Stimulated activated CD4-positive, alpha-beta T cell treated with anti-CD3 and anti-CD28 coated beads, Interleukin-15, amount 100 ng/mL, for 1 hour (primary cell): Measurements from ENCODE around the gene PRKCQ.
"Not testable (repeated sequence)": the region's sequence is repeated elsewhere in the genome, so short reads cannot be mapped to it uniquely, and the experiment has no call there.

ENCODE experiments used
- DNase-seq, 2 donors: peaks; one replicate each; pipeline ENCODE4 v3.0.0-alpha.2; 2020; ENCODE audit warnings: low read depth in 1 of 2, low spot score in 1 of 2

Gene PRKCQ

DNA sequence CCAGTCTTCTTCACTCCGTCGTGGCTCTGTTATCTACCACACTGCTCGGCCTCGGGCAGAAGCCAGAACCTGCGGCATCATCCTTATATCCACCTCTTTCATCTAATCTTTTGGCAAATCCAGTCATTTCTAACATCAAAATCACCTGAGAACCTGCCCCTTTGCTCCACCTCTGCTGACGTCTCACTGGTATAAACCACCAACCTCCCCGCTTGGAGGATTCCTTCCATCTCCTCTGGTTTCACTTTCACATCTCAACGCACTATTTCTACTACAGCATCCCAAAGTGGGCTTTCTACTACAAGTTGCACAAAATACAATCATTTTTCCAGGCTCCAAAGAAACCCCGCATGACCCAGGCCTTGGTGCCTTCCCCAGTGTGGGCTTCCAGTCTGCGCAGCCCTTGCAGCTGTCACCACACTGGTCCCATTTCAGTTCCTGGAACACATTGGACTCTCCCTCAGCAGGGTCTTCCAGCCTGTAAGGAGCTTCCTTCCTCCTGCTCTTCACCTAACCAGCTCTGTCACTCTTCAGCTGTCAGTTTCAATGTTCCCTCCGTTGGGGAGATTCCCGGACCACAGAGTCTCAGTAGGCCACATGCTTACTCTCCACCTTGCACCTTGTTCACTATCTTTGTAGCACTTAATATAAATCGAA lies 85.0 kb downstream of the PRKCQ start:
- no peak for DNase-seq

DNA sequence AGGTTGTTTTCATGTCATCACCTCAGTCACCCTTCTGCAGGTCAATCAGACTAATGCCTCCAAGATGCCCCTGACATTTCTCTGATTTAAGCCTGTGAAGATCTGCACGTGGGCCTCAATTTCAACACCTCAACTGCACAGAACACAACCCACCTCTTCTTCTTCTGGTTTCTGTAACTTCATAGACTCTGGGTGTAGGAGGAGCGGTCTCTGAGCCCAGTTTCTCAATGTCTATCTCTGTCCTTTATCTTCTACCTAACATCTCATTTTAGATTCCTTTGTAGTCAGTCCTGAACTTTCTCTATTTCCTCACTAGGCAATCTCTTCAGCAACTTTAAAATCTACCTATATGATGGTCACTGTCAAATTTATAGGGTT lies 85.6 kb downstream of the PRKCQ start:
- no peak for DNase-seq

DNA sequence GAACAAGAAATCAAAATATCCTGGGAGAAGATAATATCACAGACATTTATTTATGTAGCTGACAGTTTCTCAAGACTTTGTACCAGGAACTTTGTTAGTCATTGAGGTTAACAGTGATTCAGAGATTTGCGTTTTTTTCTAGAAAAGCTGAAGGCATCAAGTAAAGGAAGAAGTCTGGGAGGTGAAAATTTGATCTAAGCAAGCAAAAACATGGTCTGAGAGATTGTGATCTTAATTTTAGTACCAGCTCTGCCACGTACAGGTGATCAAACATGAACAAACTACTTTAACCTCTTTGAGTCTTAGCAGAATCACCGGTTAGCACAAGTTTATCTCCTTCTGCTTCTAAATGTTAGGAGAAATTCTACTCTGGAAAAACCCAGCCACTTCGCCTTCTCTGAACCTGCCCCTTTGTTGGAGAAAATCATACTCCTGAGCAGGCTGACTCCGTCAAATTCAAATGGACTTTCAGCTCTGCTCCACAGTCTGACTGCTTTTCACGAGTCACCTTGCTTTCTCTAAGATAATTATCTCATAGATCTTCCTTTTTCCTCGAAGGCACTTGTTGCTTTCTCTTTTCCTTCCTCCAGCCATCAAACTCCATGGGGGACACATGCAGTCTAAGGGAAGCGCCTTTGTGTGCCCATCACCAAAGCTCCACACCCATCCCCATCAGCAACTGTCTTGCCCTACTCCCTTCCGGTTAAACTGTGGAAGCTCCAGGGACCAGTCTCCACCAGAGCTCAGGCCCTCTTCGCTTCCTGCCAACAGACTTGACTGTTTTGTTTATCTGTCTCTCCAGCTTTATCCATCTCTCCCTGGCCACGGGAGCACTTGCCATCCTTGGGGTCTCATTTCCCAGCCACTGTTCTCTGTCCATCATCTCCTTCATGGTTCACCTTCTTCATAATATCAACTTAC lies 86.3 kb downstream of the PRKCQ start:
- no peak for DNase-seq

DNA sequence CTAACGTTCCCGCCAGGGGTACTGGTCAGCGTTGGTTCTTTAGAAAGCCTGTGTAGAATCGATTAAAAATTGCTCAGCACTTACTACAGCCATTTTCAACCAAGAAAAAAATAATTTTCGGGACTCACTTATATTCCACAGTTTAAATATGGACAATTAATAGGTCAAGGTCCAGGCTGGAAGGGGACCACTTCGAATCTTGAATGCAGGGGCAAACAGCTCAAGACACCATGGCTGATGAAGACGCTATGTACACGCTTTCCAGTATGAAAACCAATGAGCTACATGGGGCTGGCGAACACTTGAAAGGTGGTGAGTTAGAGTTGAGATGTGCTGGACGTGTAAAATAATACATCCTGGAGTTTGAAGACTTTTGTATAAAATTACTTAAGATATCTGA lies 87.2 kb downstream of the PRKCQ start:
- no peak for DNase-seq

DNA sequence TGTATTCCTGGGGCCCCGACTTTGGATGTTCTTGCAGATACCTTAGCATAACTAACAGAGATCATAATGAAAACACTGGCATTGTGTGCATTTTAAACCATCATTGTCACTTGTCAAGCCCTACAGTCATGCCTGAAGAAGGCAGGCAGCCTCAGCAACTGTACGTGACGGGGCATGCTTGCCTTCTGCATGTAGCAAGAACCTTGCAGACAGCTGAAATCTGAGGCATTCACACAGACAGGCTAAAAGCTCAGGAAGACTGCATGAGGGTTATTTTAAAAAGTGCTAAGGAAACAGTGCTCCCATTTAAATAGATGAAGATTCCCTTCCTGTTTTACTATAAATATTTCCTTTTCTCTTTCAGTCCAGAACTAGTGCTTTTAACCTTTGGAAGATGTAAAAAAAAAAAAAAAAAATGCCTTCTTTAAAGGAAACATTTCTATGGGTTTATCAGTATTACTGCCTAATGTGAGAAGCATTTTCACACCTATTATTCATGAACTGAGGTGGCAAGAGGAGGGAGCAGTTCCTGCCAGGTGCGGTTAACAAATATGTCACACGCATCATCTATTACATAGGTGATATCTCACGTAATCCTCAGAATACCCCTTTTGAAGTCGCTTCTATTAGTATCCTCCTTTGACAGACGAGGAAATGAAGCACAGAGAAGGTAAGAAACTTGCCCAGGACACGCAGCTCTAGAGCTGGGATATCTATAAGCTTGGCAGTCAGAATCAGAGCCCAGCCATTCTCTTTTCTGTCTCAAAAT lies 88.1 kb downstream of the PRKCQ start:
- no peak for DNase-seq

DNA sequence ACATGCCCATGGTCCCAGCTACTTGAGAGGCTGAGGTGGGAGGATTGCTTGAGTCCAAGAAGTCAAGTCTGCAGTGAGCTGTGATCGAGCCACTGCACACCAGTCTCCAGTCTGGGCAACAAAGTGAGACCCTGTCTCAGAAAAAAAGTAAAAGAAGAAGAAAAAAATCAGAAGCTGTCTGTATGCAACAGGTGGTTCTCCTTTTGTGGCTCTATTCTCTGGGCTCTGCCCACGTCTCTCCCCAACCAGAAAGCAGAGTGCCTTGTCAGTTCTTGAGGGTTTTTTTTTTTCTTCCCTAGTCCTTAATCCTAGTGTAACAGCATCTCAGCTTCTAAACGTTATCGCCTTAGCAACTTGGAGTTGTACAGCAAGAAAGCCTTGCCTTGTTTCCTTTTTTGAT lies 89.5 kb downstream of the PRKCQ start:
- no peak for DNase-seq

DNA sequence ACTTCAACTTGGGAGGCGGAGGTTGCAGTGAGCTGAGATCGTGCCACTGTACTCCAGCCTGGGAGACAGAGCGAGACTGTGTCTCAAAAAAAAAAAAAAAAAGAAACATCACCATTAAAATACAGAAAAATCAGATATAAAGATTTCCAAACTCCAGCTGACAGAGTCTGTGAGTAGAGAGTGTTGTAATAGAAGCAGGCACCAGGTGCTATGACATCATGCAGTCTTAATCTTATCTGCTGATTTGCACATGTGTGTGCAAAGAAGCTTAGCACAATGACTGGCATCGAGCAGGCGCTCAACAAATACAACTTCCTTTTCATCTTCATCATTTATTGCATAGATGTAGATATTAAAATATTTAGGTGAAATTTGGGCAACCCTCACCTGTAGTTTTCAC lies 92.2 kb downstream of the PRKCQ start:
- DNase-seq = no peak

DNA sequence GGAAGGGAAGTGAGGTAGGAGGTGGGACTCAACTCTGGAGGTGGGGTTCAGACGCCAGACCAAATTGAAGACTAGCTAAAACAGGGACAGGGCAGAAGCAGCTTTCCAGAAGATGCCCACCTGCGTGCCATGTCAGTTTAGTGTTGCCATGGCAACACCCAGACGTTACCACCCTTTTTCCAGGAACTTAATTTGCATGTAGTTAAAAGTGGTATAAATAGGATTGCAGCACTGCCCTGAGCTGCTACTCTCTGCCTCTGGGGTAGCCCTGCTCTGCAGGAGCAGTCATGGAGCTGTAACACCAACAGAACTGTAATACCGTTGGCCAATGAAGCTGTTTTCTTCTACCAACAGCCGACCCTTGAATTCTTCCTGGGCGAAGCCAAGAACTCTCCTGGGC lies 93.8 kb downstream of the PRKCQ start:
- no peak for DNase-seq

DNA sequence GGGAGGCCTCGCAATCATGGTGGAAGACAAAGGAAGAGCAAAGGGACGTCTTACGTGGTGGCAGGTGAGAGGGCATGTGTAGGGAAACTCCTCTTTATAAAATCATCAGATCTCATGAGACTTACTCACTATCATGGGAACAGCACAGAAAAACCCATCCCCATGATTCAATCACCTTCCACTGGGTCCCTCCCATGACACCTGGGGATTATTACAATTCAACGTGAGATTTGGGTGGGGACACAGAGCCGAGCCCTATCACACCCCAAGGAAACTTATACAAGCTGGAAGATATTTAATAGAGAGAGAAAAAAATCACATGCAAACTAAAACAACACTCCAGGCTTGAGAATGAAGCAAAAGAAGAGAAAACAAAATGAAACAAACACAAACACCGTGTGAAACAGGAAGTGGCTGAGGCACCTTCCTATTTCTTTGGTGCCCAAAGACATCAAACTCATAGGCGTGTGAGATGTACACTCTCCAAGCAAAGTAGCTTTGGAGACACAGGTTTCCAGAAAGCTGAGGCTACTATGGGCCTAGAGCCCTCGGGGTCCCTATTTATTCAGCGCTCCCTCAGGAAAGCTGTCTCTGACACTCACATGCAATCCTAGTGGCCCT lies 97.2 kb downstream of the PRKCQ start:
- no peak for DNase-seq

DNA sequence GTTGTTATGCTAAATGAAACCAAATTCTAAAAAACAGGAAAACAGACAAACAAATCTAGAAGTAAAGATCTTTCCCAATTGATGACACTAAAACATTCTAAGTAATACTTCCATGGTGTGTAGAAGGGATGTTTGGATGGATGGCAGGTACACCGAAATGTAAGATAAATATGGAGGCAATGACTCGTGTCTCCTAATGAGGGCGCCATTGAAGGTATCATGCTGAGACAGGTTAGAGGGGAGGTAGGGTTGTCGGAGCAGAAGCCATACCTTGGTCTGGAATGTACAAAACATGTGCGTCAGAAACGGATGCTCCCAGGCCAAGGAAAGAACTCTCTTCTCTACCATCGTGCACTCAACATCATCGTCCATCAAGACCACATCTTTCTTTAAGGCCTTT lies 101.4 kb downstream of the PRKCQ start:
- DNase-seq = no peak

DNA sequence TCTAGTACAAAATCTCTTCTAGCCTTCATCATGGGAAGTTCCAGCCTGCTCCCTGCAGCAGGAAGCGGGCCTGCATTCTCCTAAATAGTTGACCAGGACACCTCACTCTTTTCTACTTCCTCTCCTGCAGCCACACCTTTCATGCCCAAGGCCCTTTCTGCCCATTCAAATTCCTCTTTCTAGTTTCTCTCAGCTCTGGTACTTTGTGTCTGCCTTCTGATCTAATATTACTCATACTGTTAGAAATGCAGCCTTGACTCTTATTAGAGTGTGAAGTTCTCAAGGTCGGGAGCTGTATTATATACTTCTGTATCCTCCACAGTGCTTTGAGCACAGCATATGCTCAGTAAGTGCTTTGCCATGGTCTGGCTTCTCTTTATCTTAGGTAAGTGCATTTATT lies 103.1 kb downstream of the PRKCQ start:
- no peak for DNase-seq

DNA sequence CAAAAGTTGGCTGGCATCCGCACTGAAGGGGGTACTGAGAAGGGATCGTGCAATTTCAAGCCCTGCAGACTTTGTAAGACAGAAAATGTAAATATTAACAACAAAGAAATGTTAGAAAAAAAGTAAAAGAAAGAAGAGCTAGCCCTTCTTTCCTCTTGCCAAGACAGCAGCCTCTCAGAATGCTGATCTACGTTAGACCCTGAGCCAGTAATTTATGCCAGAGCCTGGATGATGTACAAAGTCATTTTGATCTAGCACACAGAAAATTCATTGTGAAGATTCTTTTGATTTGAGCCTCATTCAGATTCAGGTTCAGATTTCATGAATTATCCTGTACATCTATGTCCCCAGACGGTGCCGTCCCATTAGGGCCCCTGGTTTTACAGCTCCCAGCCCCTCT lies 105.2 kb downstream of the PRKCQ start:
- no peak for DNase-seq

DNA sequence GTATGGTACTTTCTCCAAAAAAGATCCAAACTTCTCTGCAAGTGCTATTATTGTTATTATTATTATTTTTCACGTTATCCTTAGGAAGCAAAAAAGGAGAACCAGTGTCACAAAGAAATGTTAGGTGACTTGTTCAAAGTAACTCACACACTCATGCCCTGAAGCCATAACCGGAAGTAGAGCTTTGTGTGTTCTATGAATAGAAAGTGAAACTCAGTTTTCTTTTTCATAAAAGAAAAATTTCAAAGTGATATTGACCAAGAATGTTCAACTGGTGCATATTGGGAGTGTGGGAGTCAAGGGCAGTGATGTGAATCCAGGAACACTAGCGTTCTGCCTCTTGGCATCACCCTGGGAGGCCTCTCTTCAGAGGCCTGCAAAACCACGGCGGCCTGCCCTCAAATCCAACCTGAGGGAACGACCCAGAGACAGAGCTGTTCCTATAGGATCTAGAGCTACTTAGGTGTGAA lies 106.1 kb downstream of the PRKCQ start:
- no peak for DNase-seq

DNA sequence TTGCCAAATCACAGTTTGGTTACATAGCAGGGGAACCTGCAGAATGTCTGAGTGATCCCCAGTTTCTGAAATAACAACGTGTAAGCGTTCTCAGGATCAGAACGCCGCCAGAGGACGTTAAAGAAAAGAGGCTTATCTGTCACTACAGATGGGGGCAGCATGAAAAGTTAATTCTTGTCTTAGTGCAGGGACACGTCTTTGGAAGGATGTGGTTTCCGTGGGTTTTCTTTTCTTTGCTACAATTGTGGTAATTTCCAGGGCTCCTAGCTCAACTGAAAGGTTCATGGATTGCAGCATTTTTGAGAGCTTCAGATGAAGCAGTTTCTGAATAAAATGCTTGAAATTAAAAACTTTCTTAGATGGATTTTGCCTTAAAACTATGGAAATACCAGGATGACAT lies 106.6 kb downstream of the PRKCQ start:
- DNase-seq = no peak

DNA sequence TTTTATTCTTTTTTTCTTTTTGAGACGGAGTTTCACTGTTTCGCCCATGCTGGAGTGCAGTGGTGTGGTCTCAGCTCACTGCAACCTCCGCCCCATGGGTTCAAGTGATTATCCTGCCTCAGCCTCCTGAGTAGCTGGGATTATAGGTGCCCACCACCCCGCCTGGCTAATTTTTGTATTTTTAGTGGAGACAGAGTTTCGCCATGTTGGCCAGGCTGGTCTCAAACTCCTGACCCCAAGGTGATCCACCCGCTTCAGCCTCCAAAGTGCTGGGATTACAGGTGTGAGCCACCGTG lies 107.4 kb downstream of the PRKCQ start:
- not testable (repeated sequence) for DNase-seq

DNA sequence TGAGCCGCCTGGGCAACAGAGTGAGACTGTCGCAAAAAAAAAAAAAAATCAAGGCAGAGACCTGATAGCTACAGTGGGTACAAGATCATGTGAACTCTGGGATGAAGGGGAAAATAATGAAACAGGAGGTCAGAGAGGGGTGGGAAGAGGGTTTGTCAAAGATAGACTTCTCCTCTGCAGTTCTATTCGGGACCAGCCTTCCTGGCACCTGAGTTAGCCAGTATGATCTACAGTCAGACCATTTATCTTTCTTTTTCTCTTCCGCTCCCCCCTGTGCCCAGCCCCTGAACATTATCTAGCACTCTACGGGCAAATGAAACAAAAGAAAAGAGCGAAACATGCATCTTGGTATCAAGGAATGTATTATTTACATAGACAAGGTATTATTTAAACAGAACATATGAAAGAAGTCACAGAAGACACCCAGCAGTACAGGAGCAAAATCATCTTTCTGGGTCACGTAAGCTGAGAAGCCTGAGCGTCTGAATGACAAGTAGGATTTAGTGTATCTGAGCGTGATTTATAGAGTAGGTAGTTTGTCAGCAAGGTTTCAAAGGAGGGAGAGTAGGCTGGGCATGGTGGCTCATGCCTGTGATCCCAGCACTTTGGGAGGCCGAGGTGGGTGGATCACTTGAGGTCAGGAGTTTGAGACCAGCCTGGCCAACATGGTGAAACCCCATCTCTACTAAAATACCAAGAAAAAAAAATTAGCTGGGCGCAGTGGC lies 109.0 kb downstream of the PRKCQ start:
- DNase-seq = no peak

DNA sequence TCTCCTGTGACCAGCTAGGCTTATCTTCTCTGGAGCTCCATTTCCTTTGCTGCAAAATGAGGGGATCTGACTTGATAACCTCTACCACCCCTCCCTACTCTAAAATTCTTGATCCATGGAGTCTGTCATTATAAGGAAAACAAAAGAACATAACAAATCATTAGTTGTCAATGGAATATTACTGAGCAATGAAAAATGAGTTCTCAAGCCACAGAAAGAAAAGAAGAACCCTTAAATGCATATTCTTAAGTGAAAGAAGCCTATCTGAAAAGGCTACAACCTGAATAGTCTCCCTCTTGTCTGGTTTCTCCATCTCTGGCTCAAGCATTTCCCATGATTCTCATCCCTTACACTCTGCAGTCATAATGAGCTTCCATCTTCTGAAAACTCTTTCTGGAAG lies 110.4 kb downstream of the PRKCQ start:
- no peak for DNase-seq

DNA sequence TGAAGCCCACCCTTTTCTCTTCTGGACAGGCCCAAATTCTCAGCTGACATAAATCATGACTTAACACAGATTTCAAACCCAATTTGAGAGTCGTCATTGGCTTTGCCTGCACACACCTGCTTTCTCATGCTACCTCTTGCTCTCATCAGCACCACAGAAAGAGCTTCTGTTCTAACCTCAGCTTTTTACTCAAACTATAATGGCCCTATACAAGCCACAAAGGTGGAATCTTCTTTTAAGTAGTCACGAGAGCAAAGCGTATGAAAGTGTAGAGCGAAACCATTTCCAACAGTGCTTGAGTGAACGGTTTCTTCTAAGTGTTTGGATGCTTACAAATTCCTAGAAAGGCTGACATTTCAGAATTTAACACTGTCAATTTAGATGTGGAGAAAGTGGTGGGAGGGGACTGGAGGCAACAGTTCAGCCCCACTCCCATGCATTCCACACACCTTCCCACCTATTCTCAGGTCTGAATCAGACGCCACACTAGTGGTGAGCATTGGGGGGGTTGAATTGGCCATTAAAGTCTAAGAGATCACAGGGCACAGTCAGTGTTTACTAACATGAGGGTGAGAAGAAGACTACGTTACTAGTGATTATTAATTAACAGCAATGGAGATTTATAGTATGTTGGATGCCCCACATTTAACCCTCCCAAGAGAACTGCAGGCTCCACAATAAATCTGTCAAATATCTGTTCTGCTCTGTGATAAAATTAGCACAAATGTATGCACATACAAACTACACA lies 114.0 kb downstream of the PRKCQ start:
- DNase-seq = no peak

DNA sequence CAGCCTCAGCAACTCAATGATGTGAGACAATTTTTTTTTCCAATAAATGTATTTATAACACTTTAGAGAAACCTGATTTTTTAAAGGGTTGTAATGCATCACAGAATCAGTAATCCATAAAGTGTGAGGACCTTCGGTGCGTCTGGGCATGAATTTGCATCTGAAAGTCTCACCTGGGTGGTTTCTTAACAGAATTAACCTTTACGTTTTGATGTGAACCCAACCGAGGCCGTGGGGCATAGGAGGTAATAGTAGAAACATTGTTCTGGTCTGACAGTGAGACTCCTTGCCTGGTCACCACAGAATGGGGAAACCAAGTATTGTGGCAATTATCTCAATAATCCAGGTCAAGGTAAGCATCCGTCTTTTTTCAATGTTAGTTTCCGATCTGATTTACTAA lies 114.6 kb downstream of the PRKCQ start:
- DNase-seq = no peak

DNA sequence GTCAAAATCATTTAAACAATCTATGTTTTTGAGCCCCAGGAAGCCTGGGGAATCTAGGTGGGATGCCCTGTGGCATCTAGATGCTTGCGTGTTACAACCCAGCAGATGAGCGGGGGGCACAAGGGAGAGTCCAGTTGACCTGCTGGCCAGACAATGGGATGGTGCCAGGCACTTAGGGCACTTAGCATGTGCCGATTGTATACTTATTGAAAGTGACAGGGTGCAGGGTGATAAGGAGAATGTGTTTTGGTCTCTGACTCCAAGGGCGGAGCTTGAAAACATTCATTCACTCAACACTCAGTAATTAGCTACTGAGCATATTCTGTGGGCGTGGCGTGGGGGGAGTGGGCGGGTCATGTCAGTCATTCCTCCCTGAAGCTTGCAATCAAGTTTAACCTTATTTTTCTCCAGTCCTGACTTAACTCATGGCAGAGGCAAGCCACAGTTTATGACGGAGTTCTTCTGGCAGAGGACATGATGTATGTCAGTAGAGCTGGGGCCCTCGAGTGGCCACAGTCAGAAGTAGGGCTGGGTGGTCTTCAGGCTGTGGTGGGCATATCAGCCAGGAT lies 115.1 kb downstream of the PRKCQ start:
- no peak for DNase-seq
